ENCODE measurements around the gene FAM222A. TPM values are rescaled to one million over a fixed set of nuclear protein-coding genes. Genes with fewer than 3 reads are reported as not detected.

The FAM222A gene
- total and polyA plus RNA-seq, 2 donors = 0.71 to 0.78 TPM

DNA sequence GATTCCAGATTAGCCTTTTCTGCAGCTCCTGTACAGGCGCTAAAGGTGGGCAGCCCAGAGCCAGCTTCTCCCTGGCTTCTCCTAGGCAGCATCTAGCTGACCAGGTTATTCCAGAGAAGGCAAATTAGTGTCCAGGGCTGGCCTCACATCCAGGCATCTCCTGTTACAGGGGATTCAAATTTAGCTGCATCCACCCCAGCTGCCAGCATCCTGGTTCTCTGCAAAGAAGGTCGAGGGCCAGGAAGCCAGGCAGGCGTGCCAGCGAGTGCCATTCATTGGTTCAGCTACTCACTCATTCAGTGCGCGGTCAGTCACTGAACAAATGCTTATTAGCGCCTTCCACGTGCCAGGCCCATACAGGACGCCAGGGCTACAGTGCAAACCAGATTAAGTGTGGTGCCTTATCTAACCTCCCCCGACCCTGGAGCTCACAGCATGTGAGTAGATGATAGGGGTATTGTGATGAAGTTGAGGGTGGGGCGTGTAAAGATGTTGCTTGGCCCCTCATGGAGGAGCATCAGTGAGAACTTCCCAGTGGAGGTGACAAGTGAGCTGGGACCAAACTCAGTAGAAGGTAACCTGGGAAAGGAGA is 15.7 kb upstream of the FAM222A start:
- peaks cover 0 to 10% of the 10 kb centered on the region in 2 donors for H3K27me3 ChIP-seq (ENCODE audit: control insufficient read depth in 2 of 2, insufficient read depth in 1 of 2, low read length in 1 of 2)
- no peaks in the 10 kb centered on the region for H3K36me3 ChIP-seq (ENCODE audit: control insufficient read depth in 2 of 2, insufficient read depth in 2 of 2, low read length in 1 of 2)
- no peak overlapping the region for H3K27ac ChIP-seq (ENCODE audit: low read depth in 1 of 2, low read length in 1 of 2)
- no peaks in the 10 kb centered on the region for H3K9me3 ChIP-seq (ENCODE audit: control insufficient read depth in 2 of 2, insufficient read depth in 1 of 2, low read length in 1 of 2)
- no peak overlapping the region for H3K4me3 ChIP-seq (ENCODE audit: low read length in 2 of 2)
- no peaks in the 10 kb centered on the region for H3K4me1 ChIP-seq (ENCODE audit: control insufficient read depth in 2 of 2, insufficient read depth in 2 of 2, low read length in 2 of 2)
- DNase-seq (ENCODE audit: low read depth in 6 of 9, low spot score in 9 of 9) = no peak
- WGBS = 87% methylated on average over 11 of the region's 11 CpGs

DNA sequence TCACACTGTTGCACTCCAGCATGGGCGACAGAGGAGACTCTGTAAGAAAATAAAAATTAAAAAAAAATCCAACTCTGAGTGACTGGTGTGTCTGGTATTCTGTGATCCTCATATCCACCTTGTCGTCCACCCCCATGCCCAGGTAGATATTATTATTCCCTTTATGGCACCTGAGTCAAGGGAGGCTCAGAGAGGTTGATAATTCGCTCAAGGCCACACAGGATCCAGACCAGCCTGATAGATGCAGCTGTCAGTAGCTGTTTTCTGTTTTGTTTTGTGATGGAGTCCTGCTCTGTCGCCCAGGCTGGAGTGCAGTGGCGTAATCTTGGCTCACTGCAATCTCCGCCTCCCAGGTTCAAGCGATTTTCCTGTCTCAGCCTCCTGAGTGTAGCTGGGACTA is 14.8 kb upstream of the FAM222A start:
- no peaks in the 10 kb centered on the region for H3K36me3 ChIP-seq (ENCODE audit: control insufficient read depth in 2 of 2, insufficient read depth in 2 of 2, low read length in 1 of 2)
- no peaks in the 10 kb centered on the region for H3K9me3 ChIP-seq (ENCODE audit: control insufficient read depth in 2 of 2, insufficient read depth in 1 of 2, low read length in 1 of 2)
- no peak overlapping the region for H3K27ac ChIP-seq (ENCODE audit: low read depth in 1 of 2, low read length in 1 of 2)
- no peak for DNase-seq (ENCODE audit: low read depth in 6 of 9, low spot score in 9 of 9)
- H3K27me3 ChIP-seq (ENCODE audit: control insufficient read depth in 2 of 2, insufficient read depth in 1 of 2, low read length in 1 of 2) = peaks cover 0 to 13% of the 10 kb centered on the region in 2 donors
- no peaks in the 10 kb centered on the region for H3K4me1 ChIP-seq (ENCODE audit: control insufficient read depth in 2 of 2, insufficient read depth in 2 of 2, low read length in 2 of 2)
- H3K4me3 ChIP-seq (ENCODE audit: low read length in 2 of 2) = no peak overlapping the region
- WGBS = 94% methylated on average over 7 of the region's 7 CpGs

DNA sequence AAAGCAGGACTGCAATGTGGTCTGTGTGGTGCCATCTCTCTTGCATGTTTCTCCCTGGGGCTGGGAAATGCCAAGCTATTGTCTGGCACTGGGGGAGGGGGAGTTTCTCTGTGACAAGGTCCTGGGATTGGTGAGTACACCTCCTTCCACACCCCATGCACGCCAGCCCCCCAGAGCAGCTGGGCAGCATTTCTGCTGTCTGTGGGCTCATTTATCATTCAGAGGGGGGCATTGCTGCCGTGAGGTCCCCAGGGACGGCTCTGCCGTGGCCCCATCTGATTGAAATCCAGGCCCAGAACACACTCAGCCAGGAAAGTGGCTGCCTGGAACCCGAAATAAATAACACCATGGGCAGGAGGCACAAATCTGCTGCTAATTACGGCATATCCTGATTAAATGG is 12.6 kb upstream of the FAM222A start:
- no peak overlapping the region for H3K27ac ChIP-seq (ENCODE audit: low read depth in 1 of 2, low read length in 1 of 2)
- H3K4me1 ChIP-seq (ENCODE audit: control insufficient read depth in 2 of 2, insufficient read depth in 2 of 2, low read length in 2 of 2) = no peaks in the 10 kb centered on the region
- H3K36me3 ChIP-seq (ENCODE audit: control insufficient read depth in 2 of 2, insufficient read depth in 2 of 2, low read length in 1 of 2) = no peaks in the 10 kb centered on the region
- H3K9me3 ChIP-seq (ENCODE audit: control insufficient read depth in 2 of 2, insufficient read depth in 1 of 2, low read length in 1 of 2) = no peaks in the 10 kb centered on the region
- WGBS = 71% methylated on average over 6 of the region's 6 CpGs
- H3K27me3 ChIP-seq (ENCODE audit: control insufficient read depth in 2 of 2, insufficient read depth in 1 of 2, low read length in 1 of 2) = peaks cover 0 to 14% of the 10 kb centered on the region in 2 donors
- no peak for DNase-seq (ENCODE audit: low read depth in 6 of 9, low spot score in 9 of 9)
- H3K4me3 ChIP-seq (ENCODE audit: low read length in 2 of 2) = no peak overlapping the region

DNA sequence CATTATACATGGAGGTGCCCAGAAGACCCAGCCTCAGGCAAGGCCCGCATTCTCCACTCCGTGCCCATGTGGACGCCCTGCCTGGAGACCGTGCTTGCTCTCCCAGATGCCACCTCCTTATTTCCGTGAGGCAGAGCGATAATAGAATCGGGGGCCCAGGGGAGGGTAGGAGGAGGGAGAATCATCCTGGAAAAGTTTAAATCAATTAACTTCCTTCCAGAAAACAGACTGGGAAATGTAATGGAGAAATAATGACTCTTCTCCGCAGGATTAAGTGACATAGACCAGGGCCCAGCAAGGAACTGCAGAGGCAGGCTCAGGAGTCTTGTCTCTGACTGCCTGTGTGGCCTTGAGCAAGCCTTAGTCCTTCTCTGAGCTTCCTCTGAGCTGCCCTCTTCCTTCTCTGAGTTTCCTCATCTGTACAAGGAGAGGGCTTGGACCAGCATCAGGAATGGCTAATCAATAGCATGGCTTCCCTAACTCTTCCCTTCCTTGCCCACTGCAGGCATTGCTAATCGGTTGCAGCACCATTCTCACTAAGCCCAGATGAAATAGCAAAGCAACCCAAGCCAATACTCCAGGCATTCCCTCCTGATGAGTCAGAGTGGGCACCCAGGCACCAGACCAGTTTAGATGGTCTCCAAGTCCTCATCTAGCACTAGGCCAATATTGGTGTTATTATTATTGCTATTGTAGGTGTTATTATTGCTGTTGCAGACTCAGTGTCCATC is 11.3 kb upstream of the FAM222A start:
- no peak for DNase-seq (ENCODE audit: low read depth in 6 of 9, low spot score in 9 of 9)
- Histone ChIP-seq H3K36me3 (ENCODE audit: control insufficient read depth in 2 of 2, insufficient read depth in 2 of 2, low read length in 1 of 2) (no peaks in the 10 kb centered on the region), H3K4me1 (ENCODE audit: control insufficient read depth in 2 of 2, insufficient read depth in 2 of 2, low read length in 2 of 2) (no peaks in the 10 kb centered on the region), H3K27me3 (ENCODE audit: control insufficient read depth in 2 of 2, insufficient read depth in 1 of 2, low read length in 1 of 2) (peaks cover 0 to 14% of the 10 kb centered on the region in 2 donors), H3K9me3 (ENCODE audit: control insufficient read depth in 2 of 2, insufficient read depth in 1 of 2, low read length in 1 of 2) (no peaks in the 10 kb centered on the region), H3K4me3 (ENCODE audit: low read length in 2 of 2) (no peak overlapping the region), H3K27ac (ENCODE audit: low read depth in 1 of 2, low read length in 1 of 2) (no peak overlapping the region)
- WGBS = 94% methylated on average over 9 of the region's 9 CpGs

DNA sequence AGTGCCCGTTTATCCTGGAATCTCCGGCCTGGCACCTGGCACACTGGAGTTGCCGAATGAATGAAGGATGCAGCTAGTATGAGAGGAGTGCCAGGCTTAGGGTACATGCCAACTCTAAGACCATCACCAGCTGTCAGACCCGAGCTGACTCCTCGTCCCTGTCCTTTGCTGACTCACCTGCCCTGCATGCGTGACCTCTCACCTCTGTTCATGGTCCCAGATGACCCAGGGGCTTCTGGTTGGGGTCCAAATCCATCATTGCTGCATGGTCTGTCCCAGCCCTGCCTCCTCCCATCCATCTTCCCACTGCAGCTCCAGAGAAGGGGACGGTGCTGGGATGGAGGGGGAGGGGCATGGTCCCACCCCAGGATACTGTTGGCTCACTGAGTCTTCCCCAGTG is 9.9 kb upstream of the FAM222A start:
- no peak overlapping the region for H3K27ac ChIP-seq (ENCODE audit: low read depth in 1 of 2, low read length in 1 of 2)
- WGBS = 75% methylated on average over 7 of the region's 7 CpGs
- no peaks in the 10 kb centered on the region for H3K4me1 ChIP-seq (ENCODE audit: control insufficient read depth in 2 of 2, insufficient read depth in 2 of 2, low read length in 2 of 2)
- peaks cover 0 to 14% of the 10 kb centered on the region in 2 donors for H3K27me3 ChIP-seq (ENCODE audit: control insufficient read depth in 2 of 2, insufficient read depth in 1 of 2, low read length in 1 of 2)
- DNase-seq (ENCODE audit: low read depth in 6 of 9, low spot score in 9 of 9) = no peak
- no peak overlapping the region for H3K4me3 ChIP-seq (ENCODE audit: low read length in 2 of 2)
- no peaks in the 10 kb centered on the region for H3K9me3 ChIP-seq (ENCODE audit: control insufficient read depth in 2 of 2, insufficient read depth in 1 of 2, low read length in 1 of 2)
- no peaks in the 10 kb centered on the region for H3K36me3 ChIP-seq (ENCODE audit: control insufficient read depth in 2 of 2, insufficient read depth in 2 of 2, low read length in 1 of 2)

DNA sequence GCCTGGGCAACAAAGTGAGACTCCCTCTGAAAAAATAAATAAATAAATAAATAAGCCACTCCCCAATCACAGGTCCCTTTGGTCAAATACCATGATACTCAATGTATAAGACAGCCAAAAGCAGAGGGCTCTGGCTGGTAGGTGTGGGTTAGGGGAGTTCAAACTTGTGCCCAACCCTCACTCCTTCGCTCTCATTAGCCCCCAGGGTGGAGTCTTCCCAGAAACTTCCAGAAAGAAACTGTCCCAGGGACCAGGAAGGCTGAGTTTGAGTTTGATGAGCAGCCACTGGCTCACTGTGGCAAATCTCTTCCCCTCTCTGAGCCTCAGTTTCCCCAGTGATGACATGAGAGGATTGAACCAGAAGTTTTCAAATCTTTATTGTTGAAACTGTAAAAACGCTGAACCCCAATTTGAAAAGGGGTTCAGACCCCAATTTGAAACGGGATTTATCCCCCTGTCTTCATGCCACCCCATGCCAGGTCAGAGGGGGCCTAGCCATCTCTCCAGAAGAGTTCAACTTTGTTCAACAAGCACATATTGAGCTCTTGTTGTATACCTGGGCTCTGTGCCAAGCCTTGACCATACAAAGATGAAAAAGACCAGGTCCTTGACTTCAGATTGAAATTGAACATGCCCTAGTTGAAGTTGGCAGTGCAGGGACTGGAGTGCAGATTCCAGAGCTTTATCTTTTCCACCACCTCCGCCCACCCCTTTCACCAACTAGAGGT is 9.1 kb upstream of the FAM222A start:
- Histone ChIP-seq H3K4me1 (ENCODE audit: control insufficient read depth in 2 of 2, insufficient read depth in 2 of 2, low read length in 2 of 2) (no peaks in the 10 kb centered on the region), H3K27me3 (ENCODE audit: control insufficient read depth in 2 of 2, insufficient read depth in 1 of 2, low read length in 1 of 2) (peaks cover 0 to 20% of the 10 kb centered on the region in 2 donors), H3K27ac (ENCODE audit: low read depth in 1 of 2, low read length in 1 of 2) (no peak overlapping the region), H3K36me3 (ENCODE audit: control insufficient read depth in 2 of 2, insufficient read depth in 2 of 2, low read length in 1 of 2) (no peaks in the 10 kb centered on the region), H3K9me3 (ENCODE audit: control insufficient read depth in 2 of 2, insufficient read depth in 1 of 2, low read length in 1 of 2) (no peaks in the 10 kb centered on the region), H3K4me3 (ENCODE audit: low read length in 2 of 2) (no peak overlapping the region)
- DNase-seq (ENCODE audit: low read depth in 6 of 9, low spot score in 9 of 9) = no peak
- 92% methylated on average over 4 of the region's 4 CpGs for WGBS

DNA sequence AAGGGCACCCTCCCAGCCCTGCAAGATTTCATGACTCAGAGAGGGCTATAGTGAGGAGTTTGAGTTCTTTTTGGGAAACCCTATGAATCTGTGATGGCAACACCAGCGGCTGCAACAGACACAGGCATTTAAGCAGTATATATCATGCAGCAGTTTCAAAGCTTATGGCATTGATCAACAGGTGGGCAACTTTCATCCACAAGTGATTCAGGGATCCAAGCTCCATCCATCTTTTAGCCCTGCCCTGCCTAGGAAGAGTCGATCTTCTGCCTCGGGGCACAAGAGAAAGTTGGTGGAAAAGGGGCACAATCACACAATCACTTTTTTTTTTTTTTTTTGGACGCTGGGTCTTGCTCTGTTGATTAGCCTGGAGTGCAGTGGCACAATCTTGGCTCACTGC is 8.3 kb upstream of the FAM222A start:
- WGBS = 94% methylated on average over 4 of the region's 4 CpGs
- Histone ChIP-seq H3K27ac (ENCODE audit: low read depth in 1 of 2, low read length in 1 of 2) (no peak overlapping the region), H3K36me3 (ENCODE audit: control insufficient read depth in 2 of 2, insufficient read depth in 2 of 2, low read length in 1 of 2) (no peaks in the 10 kb centered on the region), H3K4me1 (ENCODE audit: control insufficient read depth in 2 of 2, insufficient read depth in 2 of 2, low read length in 2 of 2) (no peaks in the 10 kb centered on the region), H3K27me3 (ENCODE audit: control insufficient read depth in 2 of 2, insufficient read depth in 1 of 2, low read length in 1 of 2) (peaks cover 0 to 25% of the 10 kb centered on the region in 2 donors), H3K4me3 (ENCODE audit: low read length in 2 of 2) (no peak overlapping the region), H3K9me3 (ENCODE audit: control insufficient read depth in 2 of 2, insufficient read depth in 1 of 2, low read length in 1 of 2) (no peaks in the 10 kb centered on the region)
- DNase-seq (ENCODE audit: low read depth in 6 of 9, low spot score in 9 of 9) = no peak

DNA sequence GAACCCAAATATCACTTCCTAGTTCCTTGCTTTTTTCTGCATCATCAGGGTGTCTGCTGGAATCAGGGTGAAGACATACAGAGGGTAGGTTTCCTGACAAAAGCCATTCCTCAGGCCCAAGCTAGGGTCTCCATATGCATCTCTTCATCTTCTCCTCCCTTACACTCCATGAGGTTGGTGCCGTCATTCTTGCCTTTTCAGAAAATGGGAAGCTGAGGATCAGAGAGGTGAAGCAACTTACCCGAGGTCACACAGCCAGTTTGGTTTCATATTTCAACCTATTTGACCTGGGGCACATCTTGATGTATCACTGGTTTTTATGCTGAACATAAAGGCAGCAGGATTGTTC is 7.3 kb upstream of the FAM222A start:
- H3K4me1 ChIP-seq (ENCODE audit: control insufficient read depth in 2 of 2, insufficient read depth in 2 of 2, low read length in 2 of 2) = no peaks in the 10 kb centered on the region
- no peak overlapping the region for H3K27ac ChIP-seq (ENCODE audit: low read depth in 1 of 2, low read length in 1 of 2)
- DNase-seq (ENCODE audit: low read depth in 6 of 9, low spot score in 9 of 9) = no peak
- no peaks in the 10 kb centered on the region for H3K9me3 ChIP-seq (ENCODE audit: control insufficient read depth in 2 of 2, insufficient read depth in 1 of 2, low read length in 1 of 2)
- H3K4me3 ChIP-seq (ENCODE audit: low read length in 2 of 2) = no peak overlapping the region
- peaks cover 3 to 32% of the 10 kb centered on the region in 2 donors for H3K27me3 ChIP-seq (ENCODE audit: control insufficient read depth in 2 of 2, insufficient read depth in 1 of 2, low read length in 1 of 2)
- 96% methylated on average over 2 of the region's 2 CpGs for WGBS
- H3K36me3 ChIP-seq (ENCODE audit: control insufficient read depth in 2 of 2, insufficient read depth in 2 of 2, low read length in 1 of 2) = no peaks in the 10 kb centered on the region

DNA sequence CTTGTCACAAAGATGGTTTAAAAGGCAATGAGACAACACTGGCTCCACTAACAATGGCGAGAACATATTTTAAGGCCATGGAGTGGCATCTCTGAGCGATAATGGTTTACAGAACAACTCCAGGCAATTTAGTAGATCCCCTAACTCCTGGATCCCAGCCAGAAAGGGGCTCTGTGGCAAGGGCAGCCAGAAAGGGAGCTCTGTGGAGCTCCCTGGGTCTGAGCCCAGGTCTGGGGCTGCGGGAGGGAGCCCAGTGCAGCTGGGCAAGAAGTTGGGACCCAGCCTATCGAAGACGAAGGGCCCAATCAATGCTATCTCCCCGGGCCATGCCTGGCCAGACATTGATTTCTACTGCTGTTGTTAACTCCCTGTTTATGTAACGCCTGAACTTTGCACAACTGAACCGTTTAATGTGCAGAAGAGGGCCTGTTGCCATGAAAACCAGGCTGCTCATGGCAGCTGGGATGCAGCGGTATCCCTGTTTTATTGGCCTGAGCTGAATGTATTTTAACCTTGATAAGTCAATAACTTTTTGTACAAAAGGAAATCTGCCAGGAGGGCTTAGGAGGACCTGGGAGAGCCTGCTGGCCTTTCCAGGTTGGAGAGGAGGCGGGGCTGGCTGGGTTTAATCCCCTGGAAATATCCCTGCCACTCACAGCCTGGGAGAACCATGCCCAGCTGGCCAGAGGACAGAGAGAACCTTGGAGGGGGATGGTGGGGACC is 6.7 kb upstream of the FAM222A start:
- Histone ChIP-seq H3K36me3 (ENCODE audit: control insufficient read depth in 2 of 2, insufficient read depth in 2 of 2, low read length in 1 of 2) (no peaks in the 10 kb centered on the region), H3K27ac (ENCODE audit: low read depth in 1 of 2, low read length in 1 of 2) (no peak overlapping the region), H3K9me3 (ENCODE audit: control insufficient read depth in 2 of 2, insufficient read depth in 1 of 2, low read length in 1 of 2) (no peaks in the 10 kb centered on the region), H3K4me1 (ENCODE audit: control insufficient read depth in 2 of 2, insufficient read depth in 2 of 2, low read length in 2 of 2) (no peaks in the 10 kb centered on the region), H3K27me3 (ENCODE audit: control insufficient read depth in 2 of 2, insufficient read depth in 1 of 2, low read length in 1 of 2) (peaks cover 6 to 37% of the 10 kb centered on the region in 2 donors), H3K4me3 (ENCODE audit: low read length in 2 of 2) (no peak overlapping the region)
- 84% methylated on average over 10 of the region's 10 CpGs for WGBS
- DNase-seq (ENCODE audit: low read depth in 6 of 9, low spot score in 9 of 9) = no peak
